GM12891 (cell line): ENCODE results near the gene UBE2E1.

Experiments used
- POLR2A ChIP-seq: IDR thresholded peaks from 2 replicates; pipeline ENCODE4 v1.6.1; 2011; ENCODE audit warnings: low read depth, low read length, control low read depth
- POLR2AphosphoS5 ChIP-seq: IDR thresholded peaks from 2 replicates; pipeline ENCODE4 v1.6.1; 2011; ENCODE audit warnings: low read depth, low read length, control low read depth
- POU2F2 ChIP-seq: IDR thresholded peaks from 2 replicates; pipeline ENCODE4 v1.6.1; 2011; ENCODE audit warnings: low read depth, mild to moderate bottlenecking, control low read depth, low read length, moderate library complexity
- SPI1 ChIP-seq: IDR thresholded peaks from 2 replicates; pipeline ENCODE4 v1.6.1; 2011; ENCODE audit warnings: low read depth, low read length, control low read depth
- TAF1 ChIP-seq: IDR thresholded peaks from 2 replicates; pipeline ENCODE4 v1.6.1; 2011; ENCODE audit warnings: low read depth, low read length, control low read depth

- no peak for TF ChIP-seq TAF1
- no peak for TF ChIP-seq POLR2A
- TF ChIP-seq POLR2AphosphoS5: no peak
- no peak for TF ChIP-seq SPI1
- TF ChIP-seq POU2F2: no peak
Observed at GRCh38 chr3:23817508-23818223, 11.9 kb downstream of the UBE2E1 start.
